ENCODE measurements around the gene CD226.
"Not testable (repeated sequence)": the region's sequence is repeated elsewhere in the genome, so short reads cannot be mapped to it uniquely, and the experiment has no call there.

DNA sequence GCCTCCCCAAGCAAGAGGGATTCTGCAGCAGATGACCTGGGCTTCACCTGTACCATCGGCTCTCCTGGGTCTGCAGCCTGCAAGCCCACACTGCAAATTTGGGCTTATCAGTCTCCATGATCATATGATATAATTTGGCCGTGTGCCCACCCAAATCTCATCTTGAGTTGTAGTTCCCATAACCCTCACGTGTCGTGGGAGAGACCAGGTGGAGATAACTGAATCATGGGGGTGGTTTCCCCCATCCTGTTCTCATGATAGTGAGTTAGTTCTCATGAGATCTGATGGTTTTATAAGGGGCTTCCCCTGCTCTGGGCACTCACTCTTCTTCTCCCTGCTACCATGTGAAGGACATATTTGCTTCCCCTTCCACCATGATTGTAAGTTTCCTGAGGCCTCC, 7.9 kb downstream of the CD226 start:
- not testable (repeated sequence) for TF ChIP-seq ZNF274 (IDR thresholded peaks at IDR 0.05; ENCODE audit: low read depth, low read length); YY1 (IDR thresholded peaks at IDR 0.05; ENCODE audit: insufficient read depth, insufficient read length); SUZ12 (IDR thresholded peaks at IDR 0.05; ENCODE audit: extremely low read depth, insufficient read depth, insufficient read length)
